ENCODE data around the gene CACNA1S.

CACNA1S gene

DNA sequence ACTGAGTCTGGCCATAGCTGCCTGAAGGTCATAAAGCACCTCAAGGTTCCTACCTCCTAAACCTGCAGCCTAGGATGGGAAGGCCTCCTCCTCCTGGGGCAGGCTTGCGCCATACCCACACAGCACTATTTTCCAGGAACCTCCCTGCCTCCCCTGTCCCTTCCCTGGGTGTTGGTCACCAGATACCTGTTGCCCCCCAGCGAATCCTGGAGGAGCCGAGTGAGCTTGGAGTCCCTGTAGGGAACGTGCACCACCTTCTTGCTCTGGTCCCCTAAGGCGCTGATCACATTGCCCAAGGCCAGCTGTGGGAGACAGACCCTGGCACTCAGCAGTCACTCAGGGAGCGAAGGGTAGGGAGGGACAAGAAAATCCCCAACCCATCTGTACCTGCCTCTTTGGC lies 108.1 kb downstream of the CACNA1S start:
- no peaks in the 10 kb centered on the region for H3F3A ChIP-seq (ENCODE audit: control insufficient read depth, insufficient read depth)
- peaks cover 3% of the 10 kb centered on the region; the same call in 1 of the 2 replicates for H3K36me3 ChIP-seq (ENCODE audit: control insufficient read depth, low read length)
- no peaks in the 10 kb centered on the region for H3K79me2 ChIP-seq (ENCODE audit: control insufficient read depth, low read length)
- H3K4me2 ChIP-seq (ENCODE audit: low read length): no peak overlapping the region
- H3K27ac ChIP-seq (ENCODE audit: low read depth, low read length): no peak overlapping the region
- H3K4me1 ChIP-seq (ENCODE audit: control insufficient read depth, low read length): no peaks in the 10 kb centered on the region
- no peaks in the 10 kb centered on the region for H4K20me1 ChIP-seq (ENCODE audit: control insufficient read depth, insufficient read depth, low read depth, low read length)
- H3K4me3 ChIP-seq (ENCODE audit: low read length): no peak overlapping the region
- H3K9me2 ChIP-seq (replicated peaks; ENCODE audit: control insufficient read depth, low read length): no peaks in the 10 kb centered on the region
- TF ChIP-seq, protein P1, sequence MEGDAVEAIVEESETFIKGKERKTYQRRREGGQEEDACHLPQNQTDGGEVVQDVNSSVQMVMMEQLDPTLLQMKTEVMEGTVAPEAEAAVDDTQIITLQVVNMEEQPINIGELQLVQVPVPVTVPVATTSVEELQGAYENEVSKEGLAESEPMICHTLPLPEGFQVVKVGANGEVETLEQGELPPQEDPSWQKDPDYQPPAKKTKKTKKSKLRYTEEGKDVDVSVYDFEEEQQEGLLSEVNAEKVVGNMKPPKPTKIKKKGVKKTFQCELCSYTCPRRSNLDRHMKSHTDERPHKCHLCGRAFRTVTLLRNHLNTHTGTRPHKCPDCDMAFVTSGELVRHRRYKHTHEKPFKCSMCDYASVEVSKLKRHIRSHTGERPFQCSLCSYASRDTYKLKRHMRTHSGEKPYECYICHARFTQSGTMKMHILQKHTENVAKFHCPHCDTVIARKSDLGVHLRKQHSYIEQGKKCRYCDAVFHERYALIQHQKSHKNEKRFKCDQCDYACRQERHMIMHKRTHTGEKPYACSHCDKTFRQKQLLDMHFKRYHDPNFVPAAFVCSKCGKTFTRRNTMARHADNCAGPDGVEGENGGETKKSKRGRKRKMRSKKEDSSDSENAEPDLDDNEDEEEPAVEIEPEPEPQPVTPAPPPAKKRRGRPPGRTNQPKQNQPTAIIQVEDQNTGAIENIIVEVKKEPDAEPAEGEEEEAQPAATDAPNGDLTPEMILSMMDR (IDR thresholded peaks at IDR 0.05; ENCODE audit: low read depth, low read length, poor library complexity, severe bottlenecking): no peak
- no peak for TF ChIP-seq EZH2phosphoT487 (IDR thresholded peaks at IDR 0.05; ENCODE audit: borderline replicate concordance, low read length)
- H3K27me3 ChIP-seq (ENCODE audit: control insufficient read depth, low read length): no peaks in the 10 kb centered on the region
- no peaks in the 10 kb centered on the region for H3K9me3 ChIP-seq (ENCODE audit: control insufficient read depth, insufficient read depth, low read length)

DNA sequence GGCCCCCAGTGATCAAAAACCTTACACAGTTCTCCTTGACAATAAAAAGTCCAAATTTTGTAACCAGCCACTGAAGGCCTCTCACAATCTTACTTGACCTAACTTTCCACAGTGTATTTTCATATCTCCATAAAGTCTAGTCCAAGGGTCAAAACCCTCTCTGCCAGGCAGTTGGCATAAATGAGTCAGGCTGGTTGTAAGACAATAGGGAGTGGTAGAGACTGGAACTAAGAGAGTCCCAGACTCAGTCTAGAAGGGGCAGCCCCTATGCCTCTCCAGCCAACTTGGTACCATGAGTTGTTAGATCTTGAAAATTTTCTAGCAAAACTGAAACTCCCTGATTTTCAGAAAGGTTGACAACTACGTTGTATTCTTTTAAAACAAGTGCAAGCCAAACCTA lies 109.7 kb downstream of the CACNA1S start:
- H3K36me3 ChIP-seq (ENCODE audit: control insufficient read depth, low read length): peaks cover 3% of the 10 kb centered on the region; the same call in 1 of the 2 replicates
- H3K27me3 ChIP-seq (ENCODE audit: control insufficient read depth, low read length): no peaks in the 10 kb centered on the region
- no peak for TF ChIP-seq EZH2phosphoT487 (IDR thresholded peaks at IDR 0.05; ENCODE audit: borderline replicate concordance, low read length)
- TF ChIP-seq, protein P1 (IDR thresholded peaks at IDR 0.05; ENCODE audit: low read depth, low read length, poor library complexity, severe bottlenecking): no peak
- no peaks in the 10 kb centered on the region for H3F3A ChIP-seq (ENCODE audit: control insufficient read depth, insufficient read depth)
- no peaks in the 10 kb centered on the region for H3K4me1 ChIP-seq (ENCODE audit: control insufficient read depth, low read length)
- H3K9me2 ChIP-seq (replicated peaks; ENCODE audit: control insufficient read depth, low read length): no peaks in the 10 kb centered on the region
- no peak overlapping the region for H3K4me2 ChIP-seq (ENCODE audit: low read length)
- H4K20me1 ChIP-seq (ENCODE audit: control insufficient read depth, insufficient read depth, low read depth, low read length): no peaks in the 10 kb centered on the region
- no peak overlapping the region for H3K4me3 ChIP-seq (ENCODE audit: low read length)
- no peaks in the 10 kb centered on the region for H3K79me2 ChIP-seq (ENCODE audit: control insufficient read depth, low read length)
- H3K9me3 ChIP-seq (ENCODE audit: control insufficient read depth, insufficient read depth, low read length): no peaks in the 10 kb centered on the region
- H3K27ac ChIP-seq (ENCODE audit: low read depth, low read length): no peak overlapping the region

DNA sequence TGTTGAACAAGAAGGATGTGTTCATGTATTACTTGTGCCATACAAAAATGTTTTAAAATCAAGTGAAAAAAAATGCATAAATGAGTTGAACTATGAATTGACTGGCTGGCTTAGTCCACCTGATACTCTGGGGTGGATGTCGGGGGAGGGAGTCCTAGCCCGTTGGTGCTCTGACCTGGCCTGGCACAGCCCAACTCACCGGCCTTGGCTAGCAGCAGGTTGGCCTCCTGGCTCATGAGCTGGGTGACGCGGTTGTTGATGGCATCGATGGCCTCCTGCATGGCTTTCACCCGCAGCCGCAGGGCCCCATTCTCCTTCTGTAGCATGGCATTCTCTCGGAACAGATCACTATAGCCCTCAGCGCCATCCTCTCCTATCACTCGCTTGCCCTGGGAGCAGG lies 110.3 kb downstream of the CACNA1S start:
- Histone ChIP-seq H3K9me2 (replicated peaks; ENCODE audit: control insufficient read depth, low read length) (no peaks in the 10 kb centered on the region), H3K36me3 (ENCODE audit: control insufficient read depth, low read length) (peaks cover 3% of the 10 kb centered on the region; the same call in 1 of the 2 replicates)

More for the DNA sequence above, 110.3 kb downstream of the CACNA1S start:
- no peak for TF ChIP-seq EZH2phosphoT487 (IDR thresholded peaks at IDR 0.05; ENCODE audit: borderline replicate concordance, low read length)
- TF ChIP-seq, protein P1 (IDR thresholded peaks at IDR 0.05; ENCODE audit: low read depth, low read length, poor library complexity, severe bottlenecking): no peak
- Histone ChIP-seq H3F3A (ENCODE audit: control insufficient read depth, insufficient read depth) (no peaks in the 10 kb centered on the region), H3K79me2 (ENCODE audit: control insufficient read depth, low read length) (no peaks in the 10 kb centered on the region), H3K4me1 (ENCODE audit: control insufficient read depth, low read length) (no peaks in the 10 kb centered on the region), H3K27ac (ENCODE audit: low read depth, low read length) (no peak overlapping the region), H3K4me2 (ENCODE audit: low read length) (no peak overlapping the region), H4K20me1 (ENCODE audit: control insufficient read depth, insufficient read depth, low read depth, low read length) (no peaks in the 10 kb centered on the region), H3K27me3 (ENCODE audit: control insufficient read depth, low read length) (no peaks in the 10 kb centered on the region), H3K9me3 (ENCODE audit: control insufficient read depth, insufficient read depth, low read length) (no peaks in the 10 kb centered on the region), H3K4me3 (ENCODE audit: low read length) (no peak overlapping the region)
